ENCODE measurements around the gene ZNF185. TPM values are rescaled to one million over a fixed set of nuclear protein-coding genes. Genes with fewer than 3 reads are reported as not detected.

The ZNF185 gene
- total RNA-seq, 1 experiment from 2014 or later = 11.3 TPM

DNA sequence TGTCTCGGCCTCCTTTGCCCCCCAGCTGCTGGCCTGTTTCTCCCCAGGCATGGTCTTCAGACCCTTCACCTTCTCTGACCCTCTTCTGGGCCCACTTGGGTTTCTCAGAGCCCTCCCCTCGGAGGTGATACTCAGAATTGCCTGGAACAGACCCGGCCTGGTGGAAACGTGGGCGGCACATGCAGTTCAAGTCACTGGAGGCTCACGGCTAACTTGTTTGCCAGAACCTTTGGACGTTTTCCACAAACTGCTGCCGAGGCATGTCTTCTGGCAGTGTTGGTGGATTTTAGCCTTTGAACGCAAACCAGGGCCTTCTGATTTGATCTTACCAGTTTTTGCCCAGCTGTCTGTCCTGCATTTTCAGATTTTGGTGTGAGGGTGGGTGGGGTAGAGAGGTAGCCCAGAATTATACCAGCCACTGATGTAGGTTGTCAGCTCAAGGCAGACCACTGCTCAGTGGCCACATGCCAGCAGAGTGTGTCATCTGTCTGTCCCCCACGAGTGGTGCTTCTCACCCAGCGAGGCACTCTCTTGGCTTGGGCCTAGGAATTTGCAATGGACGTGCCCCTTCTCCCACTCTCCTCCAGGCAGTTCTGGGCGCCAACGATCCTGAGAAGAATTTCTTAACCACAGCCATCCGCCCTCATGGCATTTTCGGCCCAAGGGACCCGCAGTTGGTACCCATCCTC is 32.5 kb upstream of the ZNF185 start:
- H3K27me3 Mint-ChIP-seq (ENCODE audit: low read depth) = no peaks in the 10 kb centered on the region; the same call in 1 of the 2 replicates
- WGBS (ENCODE audit: extremely low coverage, insufficient read length, low lambda C conversion rate) = no CpG with 5 or more reads among the region's 17 CpGs
- TF ChIP-seq, protein P1, sequence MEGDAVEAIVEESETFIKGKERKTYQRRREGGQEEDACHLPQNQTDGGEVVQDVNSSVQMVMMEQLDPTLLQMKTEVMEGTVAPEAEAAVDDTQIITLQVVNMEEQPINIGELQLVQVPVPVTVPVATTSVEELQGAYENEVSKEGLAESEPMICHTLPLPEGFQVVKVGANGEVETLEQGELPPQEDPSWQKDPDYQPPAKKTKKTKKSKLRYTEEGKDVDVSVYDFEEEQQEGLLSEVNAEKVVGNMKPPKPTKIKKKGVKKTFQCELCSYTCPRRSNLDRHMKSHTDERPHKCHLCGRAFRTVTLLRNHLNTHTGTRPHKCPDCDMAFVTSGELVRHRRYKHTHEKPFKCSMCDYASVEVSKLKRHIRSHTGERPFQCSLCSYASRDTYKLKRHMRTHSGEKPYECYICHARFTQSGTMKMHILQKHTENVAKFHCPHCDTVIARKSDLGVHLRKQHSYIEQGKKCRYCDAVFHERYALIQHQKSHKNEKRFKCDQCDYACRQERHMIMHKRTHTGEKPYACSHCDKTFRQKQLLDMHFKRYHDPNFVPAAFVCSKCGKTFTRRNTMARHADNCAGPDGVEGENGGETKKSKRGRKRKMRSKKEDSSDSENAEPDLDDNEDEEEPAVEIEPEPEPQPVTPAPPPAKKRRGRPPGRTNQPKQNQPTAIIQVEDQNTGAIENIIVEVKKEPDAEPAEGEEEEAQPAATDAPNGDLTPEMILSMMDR (conservative IDR thresholded peaks at IDR 0.05) = no peak

More for the DNA sequence above, 32.5 kb upstream of the ZNF185 start:
- Histone ChIP-seq H3K23me2 (ENCODE audit: insufficient read length, low read depth, low read length, poor library complexity, severe bottlenecking) (no peaks in the 10 kb centered on the region), H2BK20ac (ENCODE audit: low read depth, low read length, poor library complexity, severe bottlenecking) (no peak overlapping the region), H3K79me1 (ENCODE audit: insufficient read depth, low read depth, low read length, poor library complexity, severe bottlenecking) (no peaks in the 10 kb centered on the region), H4K91ac (ENCODE audit: insufficient read length, low read depth, low read length) (no peak overlapping the region), H2AK5ac (ENCODE audit: insufficient read length, low read length) (no peak overlapping the region), H3K23ac (ENCODE audit: insufficient read length, low read depth, low read length) (no peak overlapping the region), H3T11ph (ENCODE audit: low read length) (no peak overlapping the region), H2AFZ (ENCODE audit: low read length) (no peak overlapping the region), H3K9me3 (ENCODE audit: control insufficient read depth, low read depth, low read length) (peaks cover 28% of the 10 kb centered on the region), H3K27me3 (ENCODE audit: insufficient read depth, low read length) (no peaks in the 10 kb centered on the region), H3K4me1 (ENCODE audit: insufficient read depth, low read length) (no peaks in the 10 kb centered on the region), H3K18ac (ENCODE audit: insufficient read length, low read depth, low read length) (no peak overlapping the region), H3K27ac (ENCODE audit: insufficient read length, low read depth, low read length) (no peak overlapping the region), H2BK15ac (ENCODE audit: low read depth, low read length) (no peak overlapping the region), H2BK120ac (ENCODE audit: low read depth, low read length, poor library complexity, severe bottlenecking) (no peak overlapping the region), H4K20me1 (ENCODE audit: control insufficient read depth, insufficient read depth, insufficient read length) (no peaks in the 10 kb centered on the region), H2BK12ac (ENCODE audit: insufficient read length, low read depth, low read length) (no peak overlapping the region), H3K14ac (ENCODE audit: insufficient read depth, low read length) (no peak overlapping the region), H3K9ac (ENCODE audit: extremely low read depth, insufficient read length, low read length) (no peak overlapping the region), H3K56ac (ENCODE audit: insufficient read length, low read depth, low read length) (no peak overlapping the region), H3K4ac (ENCODE audit: low read depth, low read length) (no peak overlapping the region), H2BK5ac (ENCODE audit: insufficient read length, low read length) (no peak overlapping the region), H3K4me2 (ENCODE audit: insufficient read depth, insufficient read length, low read length) (no peak overlapping the region), H4K8ac (replicated peaks; ENCODE audit: insufficient read length, low read depth, low read length) (no peak overlapping the region), H3K79me2 (ENCODE audit: insufficient read depth, low read length) (no peaks in the 10 kb centered on the region), H4K5ac (ENCODE audit: insufficient read length, low read depth, low read length) (no peak overlapping the region)
- Mint-ChIP-seq H3K36me3 (ENCODE audit: insufficient read depth in 1 of 3, low read depth in 3 of 3) (peaks cover 45 to 77% (median 46%) of the 10 kb centered on the region in 3 experiments), H3K4me3 (no peak overlapping the region), H3K27ac (no peak overlapping the region; a peak in 1 of 7 replicates), H3K9me3 (peaks cover 77 to 81% of the 10 kb centered on the region in 2 experiments), H3K4me1 (no peaks in the 10 kb centered on the region)
- DNase-seq = no peak

Data from H9 (cell line).